Activated T-cell treated with anti-CD3 and anti-CD28 coated beads for 24 hours (primary cell): ENCODE measurements around the gene TIMMDC1.

Experiments
- DNase-seq: peaks from one replicate; pipeline ENCODE4 v3.0.0-alpha.2; 2020; ENCODE audit warnings: low read depth

The TIMMDC1 gene

GRCh38 chr3:119498186-119499011 is at the start of gene TIMMDC1:
Gene TIMMDC1 (plus strand): TSS chr3:119498547. CDS start chr3:119498734, 187 bp downstream.
- DNase-seq, result peak; percentile 97

DNA sequence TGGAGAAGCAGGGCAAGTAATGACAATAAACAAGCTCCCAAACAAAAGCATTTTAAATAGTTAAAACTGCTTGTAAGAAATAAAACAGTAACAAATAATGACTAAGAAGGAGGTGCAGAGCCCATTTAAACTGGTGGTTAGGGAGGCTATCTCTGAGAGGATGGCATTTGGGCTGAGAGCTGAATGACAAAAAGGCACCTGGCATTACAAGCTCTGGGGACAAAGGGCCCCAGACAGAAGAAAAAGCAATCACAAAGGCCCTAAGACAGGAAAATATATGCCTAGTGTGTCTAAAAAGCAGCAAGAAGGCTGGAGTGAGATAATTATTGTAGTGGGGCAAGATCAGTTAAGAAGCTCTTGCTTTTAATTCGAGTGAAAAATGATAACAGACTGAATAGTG is 44.5 kb upstream of the TIMMDC1 start:
- no peak for DNase-seq

DNA sequence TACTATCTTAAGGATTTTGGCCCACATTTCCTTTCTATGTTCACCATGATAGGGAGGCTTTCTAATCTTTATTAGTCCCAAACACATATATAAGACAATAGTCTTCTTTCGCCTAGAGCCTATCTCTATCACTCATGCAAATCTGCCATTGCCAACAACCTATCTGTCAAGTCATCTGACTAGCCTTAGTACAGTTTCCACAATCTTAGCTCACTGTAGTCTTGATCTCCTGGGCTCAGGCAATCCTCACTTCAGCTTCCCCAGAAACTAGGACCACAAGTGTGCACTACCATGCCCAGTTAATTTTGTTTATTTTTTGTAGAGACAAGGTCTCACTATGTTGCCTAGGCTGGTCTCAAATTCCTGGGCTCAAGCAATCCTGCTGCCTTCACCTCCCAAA is 41.9 kb upstream of the TIMMDC1 start:
- DNase-seq, result no peak

DNA sequence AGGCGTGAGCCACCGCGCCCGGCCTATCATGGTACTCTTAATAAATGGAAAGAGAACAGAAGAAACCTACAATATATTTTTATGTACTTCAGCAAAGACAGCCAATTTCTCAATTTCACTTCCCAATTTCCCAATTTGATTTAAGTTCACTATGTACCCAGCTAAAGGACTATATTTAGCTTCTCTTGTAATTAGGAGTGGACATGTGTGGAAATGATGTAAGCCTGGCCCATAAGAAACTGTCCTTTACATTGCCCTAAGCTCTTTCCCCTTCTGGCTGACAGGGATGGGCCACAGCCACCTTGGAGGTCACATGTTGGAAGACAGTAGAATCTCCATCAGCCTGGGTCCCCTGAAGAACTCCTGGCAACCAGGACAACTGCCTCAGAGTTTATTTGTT is 41.1 kb upstream of the TIMMDC1 start:
- DNase-seq, result no peak

GRCh38 chr3:119463171-119464169 is 34.9 kb upstream of the TIMMDC1 start, which contains the start of gene TMEM39A:
Gene TMEM39A (minus strand): TSS chr3:119463615. CDS start chr3:119462074, 1,541 bp downstream.
- DNase-seq, result peak; percentile 98

GRCh38 chr3:119468041-119468440 is 30.3 kb upstream of the TIMMDC1 start:
- no peak for DNase-seq

DNA sequence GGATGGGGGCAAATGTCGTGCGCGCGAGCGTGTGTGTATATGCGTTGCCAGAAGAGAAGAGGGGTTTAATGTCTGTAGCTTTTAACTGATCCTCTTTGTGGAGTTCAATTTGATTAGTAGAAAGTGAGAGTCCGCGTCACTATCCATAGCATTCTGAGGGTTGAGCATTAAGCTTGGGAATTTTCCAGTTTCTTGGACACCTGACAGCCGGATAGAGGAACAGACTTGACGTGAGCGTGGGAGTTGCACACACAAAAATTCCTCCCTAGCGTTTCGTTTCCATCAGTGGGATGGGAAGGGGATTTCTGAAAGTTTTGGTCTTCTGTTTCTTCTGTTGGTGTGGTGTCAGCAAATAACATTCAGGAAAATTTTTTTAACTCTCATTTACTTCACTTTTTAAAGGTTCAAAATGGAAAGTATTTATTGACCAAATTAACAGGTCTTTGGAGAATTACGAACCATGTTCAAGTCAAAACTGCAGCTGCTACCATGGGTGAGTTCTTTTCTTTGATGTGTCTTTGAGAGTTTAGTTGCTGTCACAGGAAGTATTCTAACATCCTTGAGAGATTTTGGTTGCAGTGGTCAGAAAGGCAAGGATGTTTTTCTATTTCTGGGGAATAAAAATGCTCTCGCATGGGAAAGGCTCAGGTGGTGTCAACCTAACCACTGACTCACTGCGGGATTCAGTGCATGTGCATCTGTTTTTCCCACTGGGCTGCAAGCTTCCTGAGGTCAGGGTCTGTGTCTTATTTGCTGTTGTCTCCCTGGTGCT is 28.7 kb upstream of the TIMMDC1 start:
- DNase-seq, result no peak

GRCh38 chr3:119470866-119471265 is 27.5 kb upstream of the TIMMDC1 start:
- no peak for DNase-seq

GRCh38 chr3:119481079-119481478 is 17.3 kb upstream of the TIMMDC1 start:
- no peak for DNase-seq

DNA sequence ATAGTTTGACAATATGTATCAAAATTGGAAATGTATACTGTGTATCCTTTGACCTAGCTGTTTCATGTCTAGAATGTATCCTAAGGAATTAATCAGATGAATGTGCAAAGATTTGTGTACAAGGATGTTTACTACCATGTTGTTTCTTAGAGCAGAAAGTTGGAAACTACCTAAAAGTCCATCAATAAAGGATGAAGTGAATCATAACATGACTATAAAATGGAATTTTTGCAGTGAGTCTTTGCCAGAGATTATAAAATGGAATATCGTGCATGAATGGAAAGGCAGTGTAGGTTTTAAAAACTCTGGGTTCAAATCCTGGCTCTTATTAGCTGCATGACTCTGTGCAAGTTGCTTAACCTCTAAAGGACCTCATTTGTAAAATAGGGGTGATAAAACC is 15.2 kb upstream of the TIMMDC1 start:
- DNase-seq, result no peak

- DNase-seq, result no peak
Measured at GRCh38 chr3:119485563-119485962, 12.8 kb upstream of the TIMMDC1 start.

DNA sequence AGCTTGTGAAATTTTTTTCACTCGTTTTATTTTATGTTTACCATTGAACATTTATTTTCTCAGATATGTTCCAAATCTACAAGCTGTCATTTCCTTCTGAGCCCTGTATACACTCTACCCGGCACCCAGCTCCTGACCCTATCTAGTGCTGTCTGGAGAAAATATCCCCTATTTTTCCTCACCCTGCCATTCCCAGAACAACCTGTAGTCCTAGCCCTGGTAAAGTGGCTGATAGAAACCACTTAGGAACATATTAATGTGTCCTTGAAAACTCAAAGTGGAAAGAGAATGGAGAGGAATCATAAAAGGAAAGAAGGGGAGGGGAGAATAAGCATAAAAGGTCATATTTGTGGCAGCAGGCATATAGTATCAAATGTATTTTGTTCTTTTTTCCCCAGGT is 8.2 kb upstream of the TIMMDC1 start:
- DNase-seq, result no peak

GRCh38 chr3:119492128-119492527 is 6.2 kb upstream of the TIMMDC1 start:
- no peak for DNase-seq

GRCh38 chr3:119492810-119493209 is 5.5 kb upstream of the TIMMDC1 start:
- DNase-seq, result no peak

GRCh38 chr3:119494597-119494996 is 3.8 kb upstream of the TIMMDC1 start:
- no peak for DNase-seq

GRCh38 chr3:119497820-119498185 is 544 bp upstream of the TIMMDC1 start:
- DNase-seq, result no peak

DNA sequence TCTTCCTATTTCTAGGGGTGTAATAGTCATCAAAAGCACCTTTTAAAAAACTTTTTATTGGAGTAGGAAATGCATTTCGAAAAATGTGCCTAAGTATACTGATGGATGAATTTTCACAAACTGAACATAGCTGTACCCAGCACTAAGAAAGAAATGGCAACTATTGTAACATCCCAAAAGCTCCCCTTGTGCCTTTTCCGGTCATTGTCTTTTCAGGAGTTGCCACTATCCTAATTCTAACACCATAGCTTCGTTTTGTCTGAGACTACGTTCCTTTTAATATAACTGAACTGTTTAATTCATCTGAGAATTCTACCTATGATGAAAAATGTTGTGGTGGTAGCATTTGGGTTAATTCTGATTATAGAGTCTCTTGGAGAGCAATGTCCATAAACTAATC is 1.9 kb downstream of the TIMMDC1 start:
- DNase-seq, result no peak

DNA sequence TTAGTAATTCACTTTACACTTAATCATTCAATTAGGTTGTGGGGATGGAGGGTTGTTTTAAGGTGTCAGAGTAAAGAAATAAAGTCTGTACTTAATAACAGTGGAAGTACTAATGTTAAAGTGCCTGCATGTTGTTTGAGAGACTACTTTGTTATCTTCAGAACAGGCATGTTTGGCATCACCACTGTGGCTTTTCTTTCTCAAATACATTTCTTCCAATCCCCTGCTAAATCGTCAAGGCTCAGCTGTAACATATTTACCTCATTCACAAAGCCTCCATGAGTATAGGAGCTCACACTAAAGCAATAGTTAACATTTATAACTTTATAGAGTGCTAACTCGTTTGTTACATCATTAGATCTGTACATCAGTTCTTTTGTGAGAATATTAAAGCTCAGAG is 2.6 kb downstream of the TIMMDC1 start:
- no peak for DNase-seq

DNA sequence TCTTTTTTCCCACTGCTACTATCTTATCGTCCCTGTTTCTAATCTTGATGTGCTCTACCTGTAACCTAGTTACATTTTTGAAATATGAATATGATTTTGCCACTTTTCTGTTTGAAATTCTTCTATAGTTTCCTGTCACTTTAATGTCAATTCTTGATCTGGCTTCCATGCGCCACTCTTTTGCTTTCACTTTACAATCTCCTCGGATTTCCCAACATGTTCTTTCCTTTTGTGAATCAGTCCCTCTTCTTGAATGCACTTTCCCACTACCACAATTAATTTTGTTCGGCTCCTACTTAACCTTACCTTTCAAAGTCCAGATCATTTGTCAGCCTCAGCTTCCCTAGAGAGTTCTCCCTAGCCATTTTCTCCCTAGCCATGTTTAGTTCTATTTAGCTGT is 8.3 kb downstream of the TIMMDC1 start:
- DNase-seq, result no peak

GRCh38 chr3:119507404-119507803 is 9.1 kb downstream of the TIMMDC1 start:
- DNase-seq, result no peak

DNA sequence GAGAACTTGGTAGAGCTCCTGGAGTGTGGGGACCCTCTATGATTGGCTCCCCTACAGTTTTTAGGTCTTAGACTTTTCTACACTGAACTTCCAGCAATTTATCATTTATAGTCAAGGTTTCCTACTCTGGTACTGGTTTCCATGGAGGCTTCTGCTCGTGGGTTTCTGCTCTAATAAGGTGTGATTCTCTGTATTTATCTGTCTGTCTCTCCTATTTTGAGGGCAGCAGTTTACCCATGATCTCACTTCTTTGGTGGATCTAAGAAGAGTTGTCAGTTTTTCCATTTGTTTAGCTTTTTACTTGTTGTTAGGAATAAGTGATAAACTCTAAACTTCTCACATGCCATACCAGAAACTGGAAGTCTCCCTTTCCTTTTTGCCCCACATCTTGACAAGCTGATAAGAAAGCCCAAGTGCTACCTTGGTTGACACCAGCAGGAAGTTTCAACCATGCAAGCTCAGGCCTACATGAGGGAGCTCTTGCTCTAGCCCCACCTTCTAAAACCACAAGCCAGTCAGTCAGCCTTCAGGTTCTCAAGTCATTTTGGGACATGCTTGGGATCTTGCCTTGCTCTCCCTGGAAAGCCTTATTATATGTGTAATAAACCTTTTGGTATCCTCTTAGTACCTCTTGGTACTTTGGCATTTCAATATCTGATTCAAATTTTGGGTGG is 10.0 kb downstream of the TIMMDC1 start:
- DNase-seq, result no peak

GRCh38 chr3:119510690-119511089 is 12.3 kb downstream of the TIMMDC1 start:
- DNase-seq, result no peak
